Effector memory CD8-positive, alpha-beta T cell (primary cell): Measurements from ENCODE around the gene FARP2.

Experiments used
- ATAC-seq: fragments of 150-1000 bp; cut with Tn5 transposase; replicated peaks from 2 replicates; pipeline ENCODE4 v1.10.0; 2021; ENCODE audit warnings: mild to moderate bottlenecking, moderate library complexity
- DNase-seq, 3 experiments: peaks; one replicate each; pipeline ENCODE4 v3.0.0; 2021
- H3K27ac Mint-ChIP-seq, 2 donors: one replicate each; pipeline ENCODE4 v1.8.0; 2022; ENCODE audit warnings: mild to moderate bottlenecking in 2 of 2, mixed read lengths in 2 of 2, moderate library complexity in 2 of 2
- H3K27me3 Mint-ChIP-seq, 2 donors: one replicate each; pipeline ENCODE4 v1.8.0; 2022; ENCODE audit warnings: mixed read lengths in 2 of 2
- H3K36me3 Mint-ChIP-seq: one replicate; pipeline ENCODE4 v1.8.0; 2022; ENCODE audit warnings: mild to moderate bottlenecking, moderate library complexity, mixed read lengths; ENCODE audit not compliant: insufficient read depth
- H3K4me1 Mint-ChIP-seq, 2 donors: one replicate each; pipeline ENCODE4 v1.8.0; 2022; ENCODE audit warnings: low read depth in 2 of 2, mixed read lengths in 2 of 2
- H3K4me3 Mint-ChIP-seq, 2 donors: one replicate each; pipeline ENCODE4 v1.8.0; 2022; ENCODE audit warnings: mild to moderate bottlenecking in 2 of 2, mixed read lengths in 2 of 2, moderate library complexity in 2 of 2
- H3K9me3 Mint-ChIP-seq, 2 donors: one replicate each; pipeline ENCODE4 v1.8.0; 2022; ENCODE audit warnings: mixed read lengths in 2 of 2

FARP2 gene

DNA sequence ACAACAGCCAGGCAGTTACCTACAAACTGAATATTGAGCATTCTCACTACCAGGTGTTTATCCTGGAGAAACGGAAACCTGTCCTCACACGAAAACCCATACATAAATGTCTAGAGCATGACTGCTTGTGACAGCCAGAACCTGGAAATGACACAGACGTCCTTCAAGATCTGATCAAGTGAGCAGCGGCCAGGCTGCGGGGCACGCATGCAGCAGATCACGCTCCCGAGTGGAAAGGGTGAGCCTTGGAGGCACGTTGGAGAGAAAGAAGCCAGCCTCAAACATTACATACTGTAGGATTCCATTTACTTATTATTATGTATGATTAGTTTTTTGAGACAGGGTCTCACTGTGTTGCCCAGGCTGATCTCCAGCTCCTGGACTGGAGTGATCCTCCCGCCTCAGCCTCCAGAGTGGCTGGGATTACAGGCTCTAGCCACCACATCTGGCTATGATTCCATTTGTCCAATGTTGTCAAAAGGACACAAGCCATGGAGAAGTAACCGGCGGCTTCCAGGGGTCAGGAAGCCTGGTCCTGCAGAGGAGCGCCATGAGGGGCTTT is 175.2 kb downstream of the FARP2 start:
- peaks cover 14 to 55% of the 10 kb centered on the region in 2 donors for H3K27me3 Mint-ChIP-seq
- no peak overlapping the region for H3K4me3 Mint-ChIP-seq
- H3K36me3 Mint-ChIP-seq, result no peaks in the 10 kb centered on the region
- no peaks in the 10 kb centered on the region for H3K4me1 Mint-ChIP-seq
- ATAC-seq, result no peak
- no peak for DNase-seq
- no peaks in the 10 kb centered on the region for H3K9me3 Mint-ChIP-seq
- no peak overlapping the region for H3K27ac Mint-ChIP-seq

GRCh38 chr2:241532168-241532567 is 176.1 kb downstream of the FARP2 start:
- no peak overlapping the region for H3K27ac Mint-ChIP-seq

DNA sequence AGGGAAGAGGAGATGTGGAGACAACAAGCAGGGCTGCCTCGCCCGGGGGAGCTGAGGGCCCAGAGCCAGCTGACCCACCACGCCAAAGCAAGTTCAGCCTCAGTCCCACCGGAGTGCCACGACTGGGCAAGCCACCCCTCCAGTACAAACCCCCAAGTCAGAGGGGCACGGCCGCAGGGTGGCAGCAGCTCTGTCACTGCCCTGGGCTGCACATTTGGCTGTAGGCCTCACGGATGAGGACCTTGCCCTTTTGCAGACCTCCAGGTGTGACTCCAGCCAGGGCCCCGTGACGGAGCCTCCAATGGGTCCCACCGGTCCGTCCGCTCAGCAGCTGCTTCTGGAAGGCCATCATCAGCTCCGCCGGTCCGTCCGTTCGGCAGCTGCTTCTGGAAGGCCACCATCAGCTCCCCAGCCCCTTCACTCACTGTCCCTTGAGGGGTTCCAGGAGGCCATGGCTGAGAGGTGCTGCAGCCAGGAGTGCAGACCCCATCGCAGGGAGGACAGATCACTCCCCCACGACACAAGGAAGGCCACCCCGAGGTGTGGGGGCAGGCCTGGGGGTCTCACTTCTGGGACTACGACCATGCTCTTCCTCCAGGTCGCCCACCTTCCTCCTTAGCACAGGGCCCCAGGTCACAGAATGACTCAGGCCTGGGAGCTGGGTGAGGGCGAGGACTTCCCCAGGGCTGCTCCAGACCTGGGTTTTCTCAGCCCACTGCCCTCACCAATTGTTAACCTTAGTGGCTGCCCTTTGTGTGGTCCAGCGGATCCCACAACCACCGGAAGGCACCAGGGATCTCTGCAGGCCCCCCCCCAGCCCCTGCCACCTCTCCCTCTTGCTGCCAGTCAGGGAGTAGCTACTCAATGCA is 176.9 kb downstream of the FARP2 start:
- no peak overlapping the region for H3K27ac Mint-ChIP-seq
- ATAC-seq (no peak), DNase-seq (no peak)
- H3K4me3 Mint-ChIP-seq, result no peak overlapping the region
- no peaks in the 10 kb centered on the region for H3K9me3 Mint-ChIP-seq
- no peaks in the 10 kb centered on the region for H3K36me3 Mint-ChIP-seq
- peaks cover 14 to 61% of the 10 kb centered on the region in 2 donors for H3K27me3 Mint-ChIP-seq
- no peaks in the 10 kb centered on the region for H3K4me1 Mint-ChIP-seq

More at GRCh38 chr2:241532168-241532567, 176.1 kb downstream of the FARP2 start:
- Mint-ChIP-seq H3K36me3 (no peaks in the 10 kb centered on the region), H3K9me3 (no peaks in the 10 kb centered on the region), H3K4me1 (no peaks in the 10 kb centered on the region), H3K27me3 (peaks cover 14 to 61% of the 10 kb centered on the region in 2 donors), H3K4me3 (no peak overlapping the region)
- DNase-seq (no peak), ATAC-seq (no peak)

GRCh38 chr2:241534293-241534692 is 178.2 kb downstream of the FARP2 start:
- Mint-ChIP-seq H3K27me3 (peaks cover 17 to 65% of the 10 kb centered on the region in 2 donors), H3K9me3 (no peaks in the 10 kb centered on the region), H3K36me3 (no peaks in the 10 kb centered on the region), H3K27ac (no peak overlapping the region), H3K4me3 (no peak overlapping the region), H3K4me1 (no peaks in the 10 kb centered on the region)
- DNase-seq, result no peak
- ATAC-seq, result no peak

GRCh38 chr2:241534701-241535375 is 178.8 kb downstream of the FARP2 start:
- Mint-ChIP-seq H3K27ac (no peak overlapping the region), H3K4me3 (no peak overlapping the region), H3K36me3 (no peaks in the 10 kb centered on the region), H3K27me3 (peaks cover 17 to 64% of the 10 kb centered on the region in 2 donors), H3K9me3 (no peaks in the 10 kb centered on the region), H3K4me1 (no peaks in the 10 kb centered on the region)
- ATAC-seq (no peak), DNase-seq (no peak)

GRCh38 chr2:241535871-241536655 is 180.0 kb downstream of the FARP2 start:
- Mint-ChIP-seq H3K9me3 (no peaks in the 10 kb centered on the region), H3K27ac (no peak overlapping the region), H3K4me1 (peaks cover 0 to 2% of the 10 kb centered on the region in 2 donors), H3K36me3 (no peaks in the 10 kb centered on the region), H3K27me3 (peaks cover 26 to 62% of the 10 kb centered on the region in 2 donors), H3K4me3 (no peak overlapping the region)
- DNase-seq, result no peak
- ATAC-seq, result no peak

DNA sequence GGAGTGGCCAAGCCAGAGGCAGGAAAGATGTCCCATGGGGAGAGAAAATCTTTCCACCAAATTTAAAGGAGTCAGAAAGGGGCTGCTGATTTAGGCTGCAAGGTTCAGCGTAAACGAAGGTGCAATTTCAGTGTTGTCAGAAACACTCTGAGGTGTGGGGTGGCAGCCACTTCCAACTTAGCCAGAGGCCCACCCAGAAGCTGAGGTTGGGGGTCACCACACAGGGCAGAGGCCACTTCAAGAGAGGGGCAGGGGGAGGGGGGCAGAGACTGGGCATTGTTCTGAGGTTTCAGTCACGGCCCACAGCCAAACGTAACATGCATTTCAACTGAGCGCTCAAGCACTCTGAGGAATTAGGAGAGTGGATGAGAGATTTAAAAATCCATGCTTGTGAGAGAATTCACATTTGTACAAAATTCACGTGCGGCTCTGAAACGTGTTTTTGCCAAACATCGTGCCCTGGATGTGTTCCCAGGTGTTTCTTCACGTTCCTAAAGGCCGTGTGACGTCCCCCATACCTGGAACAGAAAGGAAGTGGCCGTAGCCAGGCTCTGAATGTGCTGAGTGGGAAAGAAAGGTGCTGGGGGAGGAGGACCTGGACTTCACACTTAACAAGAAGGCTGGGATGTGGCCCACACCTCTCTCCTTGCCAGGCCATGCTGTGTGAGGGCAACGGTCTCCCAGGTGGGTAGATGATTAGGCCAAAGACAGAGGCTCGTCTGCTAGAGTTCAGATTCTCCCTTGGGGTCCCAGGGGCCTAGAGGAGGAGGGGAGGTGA is 182.9 kb downstream of the FARP2 start:
- H3K27me3 Mint-ChIP-seq, result peaks cover 24 to 44% of the 10 kb centered on the region in 2 donors
- no peak for DNase-seq
- no peaks in the 10 kb centered on the region for H3K9me3 Mint-ChIP-seq
- ATAC-seq, result no peak
- H3K27ac Mint-ChIP-seq, result no peak overlapping the region
- H3K36me3 Mint-ChIP-seq, result no peaks in the 10 kb centered on the region
- no peak overlapping the region for H3K4me3 Mint-ChIP-seq
- H3K4me1 Mint-ChIP-seq, result peaks cover 0 to 2% of the 10 kb centered on the region in 2 donors

GRCh38 chr2:241539616-241540374 is 183.7 kb downstream of the FARP2 start:
- Mint-ChIP-seq H3K9me3 (no peaks in the 10 kb centered on the region), H3K36me3 (no peaks in the 10 kb centered on the region), H3K27ac (no peak overlapping the region), H3K27me3 (peaks cover 19 to 36% of the 10 kb centered on the region in 2 donors), H3K4me3 (no peak overlapping the region), H3K4me1 (peaks cover 0 to 2% of the 10 kb centered on the region in 2 donors)
- DNase-seq (no peak), ATAC-seq (no peak)

DNA sequence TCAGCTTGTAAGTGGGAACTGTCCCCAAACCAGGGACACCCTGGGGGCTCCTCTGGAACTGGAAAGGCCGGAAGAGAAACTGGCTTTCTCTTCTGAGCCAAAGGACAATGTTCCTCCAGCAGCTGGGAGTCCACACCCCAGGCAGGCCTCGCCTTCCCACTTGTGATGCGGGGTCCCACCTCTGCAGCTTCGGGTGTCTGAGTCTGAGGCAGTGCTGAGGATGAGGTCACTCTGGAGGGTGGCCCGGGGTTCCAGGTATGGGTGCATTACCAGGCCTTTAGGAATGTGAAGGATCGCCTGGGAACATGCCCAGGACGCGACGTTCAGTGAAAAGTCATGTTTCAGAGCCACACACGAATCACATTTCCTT is 184.3 kb downstream of the FARP2 start:
- Mint-ChIP-seq H3K36me3 (no peaks in the 10 kb centered on the region), H3K9me3 (no peaks in the 10 kb centered on the region), H3K4me3 (peak overlapping the region; percentile 51 to 73), H3K27me3 (peaks cover 19 to 35% of the 10 kb centered on the region in 2 donors), H3K4me1 (peaks cover 0 to 2% of the 10 kb centered on the region in 2 donors), H3K27ac (no peak overlapping the region)
- DNase-seq (no peak), ATAC-seq (no peak)

- no peaks in the 10 kb centered on the region for H3K9me3 Mint-ChIP-seq
- H3K36me3 Mint-ChIP-seq, result no peaks in the 10 kb centered on the region
- DNase-seq (peak; percentile 22 to 35 (median 27)), ATAC-seq (peak; percentile 78)
- H3K27ac Mint-ChIP-seq, result no peak overlapping the region
- peaks cover 0 to 2% of the 10 kb centered on the region in 2 donors for H3K4me1 Mint-ChIP-seq
- peak overlapping the region; percentile 51 to 73 for H3K4me3 Mint-ChIP-seq
- peaks cover 19 to 34% of the 10 kb centered on the region in 2 donors for H3K27me3 Mint-ChIP-seq
Observed at GRCh38 chr2:241540771-241541561, 184.9 kb downstream of the FARP2 start.

DNA sequence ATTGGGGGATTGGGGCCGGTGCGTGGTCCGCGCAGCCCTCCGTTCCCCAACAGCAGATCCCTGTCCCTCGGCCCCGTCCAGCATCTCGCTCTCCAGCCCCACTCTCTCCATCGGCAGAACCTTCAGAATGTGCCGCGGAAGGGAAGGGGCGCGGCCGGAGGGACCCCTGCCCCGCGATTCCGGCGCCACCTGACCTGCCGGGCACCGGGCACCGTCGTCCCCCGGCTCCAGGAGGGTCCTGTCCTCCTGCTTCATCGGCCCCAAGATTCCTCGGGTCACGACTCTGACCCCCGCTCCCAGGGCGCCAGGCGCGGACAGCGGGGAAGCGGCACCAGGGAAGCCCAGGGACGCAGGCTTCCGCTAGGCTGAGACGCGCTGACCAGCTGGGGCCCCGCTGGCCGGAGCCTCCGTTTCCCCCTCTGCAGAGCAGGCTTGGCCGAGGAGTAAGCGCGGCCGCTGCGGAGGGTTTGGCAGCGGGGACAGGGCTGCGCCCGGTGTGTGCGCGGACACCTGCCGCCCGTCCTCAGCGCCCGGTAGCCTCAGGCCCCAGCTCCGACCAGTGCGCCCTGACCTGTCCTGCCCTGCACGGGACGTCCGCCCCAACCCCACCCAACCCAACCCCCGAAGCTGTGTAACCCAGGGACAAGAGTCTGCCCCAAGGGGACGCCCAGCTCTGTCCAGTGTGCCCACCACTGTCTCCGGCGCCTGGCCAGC is 185.6 kb downstream of the FARP2 start:
- Mint-ChIP-seq H3K36me3 (no peaks in the 10 kb centered on the region), H3K9me3 (no peaks in the 10 kb centered on the region), H3K27ac (no peak overlapping the region), H3K4me1 (peaks cover 0 to 2% of the 10 kb centered on the region in 2 donors), H3K4me3 (no peak overlapping the region), H3K27me3 (peaks cover 19 to 26% of the 10 kb centered on the region in 2 donors)
- DNase-seq (no peak), ATAC-seq (no peak)
